Activated naive CD4-positive, alpha-beta T cell treated with anti-CD3 and anti-CD28 coated beads, Interleukin-2, amount 50 U/mL, for 72 hours (primary cell): ENCODE results near the gene MOB3C. TPM values are rescaled to one million over a fixed set of nuclear protein-coding genes. Genes with fewer than 3 reads are reported as not detected.

Source experiments
- ATAC-seq, 2 donors: fragments of 150-1000 bp; cut with Tn5 transposase; 2 replicates each; pipeline ENCODE4 v1.10.0; 2021; ENCODE audit warnings: mild to moderate bottlenecking in 2 of 2, moderate library complexity in 2 of 2
- DNase-seq, 2 donors: peaks; one replicate each; pipeline ENCODE4 v3.0.0; 2021 to 2022; ENCODE audit warnings: low spot score in 2 of 2
- H3K27ac Mint-ChIP-seq, 2 donors: one replicate each; pipeline ENCODE4 v1.8.0; 2022; ENCODE audit warnings: mild to moderate bottlenecking in 2 of 2, mixed read lengths in 2 of 2
- H3K36me3 Mint-ChIP-seq, 2 donors: one replicate each; pipeline ENCODE4 v1.8.0; 2022; ENCODE audit warnings: mixed read lengths in 2 of 2
- H3K9me3 Mint-ChIP-seq, 2 donors: one replicate each; pipeline ENCODE4 v1.8.0; 2022; ENCODE audit warnings: mixed read lengths in 2 of 2
- total RNA-seq, 2 donors: library from RNA; stranded (reverse); gene quantifications; one replicate each; pipeline ENCODE4 v1.2.3, GENCODE V29; 2022

Gene MOB3C
- total RNA-seq, 2 donors from 2014 or later: 11.1 to 12.8 TPM

DNA sequence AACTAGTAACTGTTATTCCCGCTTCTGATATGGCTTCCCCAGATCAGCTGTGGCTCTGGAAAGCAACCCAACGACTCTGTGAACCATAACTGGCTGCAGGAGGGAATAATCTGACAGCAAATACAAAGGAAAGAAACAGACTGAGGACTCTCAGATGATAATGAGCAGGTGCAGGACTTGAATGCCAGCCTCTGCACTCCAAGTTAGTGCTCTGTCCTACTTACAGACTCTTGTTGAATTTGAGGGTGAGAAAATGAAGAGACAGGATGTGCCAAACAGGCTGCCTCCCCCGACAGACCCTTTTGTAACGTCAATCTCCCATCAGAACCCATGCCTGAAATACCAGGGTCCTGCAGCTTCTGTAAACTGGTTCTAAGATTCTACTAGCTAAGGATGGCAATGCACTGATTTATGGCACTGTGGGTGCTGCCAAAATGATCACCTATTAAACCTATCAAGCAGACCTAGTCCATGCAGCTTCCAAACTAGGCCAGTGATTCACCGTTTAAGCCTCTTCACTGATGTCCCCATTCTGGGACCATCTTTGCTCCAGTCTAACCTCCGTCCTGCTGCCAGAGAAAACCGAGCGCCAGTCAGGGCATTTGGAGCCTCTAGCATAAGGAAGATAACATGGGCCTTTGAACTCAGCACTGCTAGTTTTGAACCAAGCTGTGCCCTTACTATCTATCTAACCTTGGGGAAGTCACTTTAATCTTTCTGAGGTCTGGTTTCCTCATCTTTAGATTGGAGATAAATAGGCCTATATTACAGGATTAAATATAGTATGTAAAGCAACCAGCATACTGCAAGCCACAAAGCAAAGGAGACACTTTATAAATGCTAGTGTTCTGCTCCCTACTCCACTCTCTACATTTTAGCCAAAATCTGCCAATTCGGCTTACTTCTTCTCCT, 17.3 kb downstream of the MOB3C start:
- H3K27ac Mint-ChIP-seq: no peak overlapping the region
- DNase-seq (no peak), ATAC-seq (no peak)
- H3K36me3 Mint-ChIP-seq: peaks cover 8 to 10% of the 10 kb centered on the region in 2 donors
- no peaks in the 10 kb centered on the region for H3K9me3 Mint-ChIP-seq

- H3K9me3 Mint-ChIP-seq: no peaks in the 10 kb centered on the region
- H3K27ac Mint-ChIP-seq: no peak overlapping the region
- DNase-seq: no peak
- H3K36me3 Mint-ChIP-seq: peaks cover 21 to 26% of the 10 kb centered on the region in 2 donors
- ATAC-seq: no peak
Observed at GRCh38 chr1:46596846-46597245, 19.8 kb downstream of the MOB3C start.

- no peak overlapping the region for H3K27ac Mint-ChIP-seq
- DNase-seq: no peak
- H3K9me3 Mint-ChIP-seq: no peaks in the 10 kb centered on the region
- ATAC-seq: no peak
- H3K36me3 Mint-ChIP-seq: peaks cover 20 to 26% of the 10 kb centered on the region in 2 donors
Observed at GRCh38 chr1:46596036-46596435, 20.6 kb downstream of the MOB3C start.

DNA sequence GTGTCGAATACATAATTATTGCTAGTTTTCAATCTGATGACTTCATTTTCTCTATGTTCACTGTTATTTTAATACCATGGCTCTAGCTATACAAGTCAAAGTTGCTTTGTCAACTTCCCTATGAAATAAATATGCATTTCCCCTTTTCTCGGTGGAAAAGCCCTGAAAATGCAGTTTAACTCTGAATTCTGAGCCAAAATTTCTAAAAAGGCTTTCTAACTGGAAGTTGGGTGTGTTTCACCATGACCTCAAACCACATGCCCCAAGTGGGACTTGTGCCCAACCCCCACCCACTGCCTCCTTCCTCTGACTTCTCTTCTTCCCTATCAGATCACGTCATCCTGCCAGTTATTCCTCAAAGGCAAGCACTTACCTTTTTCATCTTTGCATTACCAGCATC, 21.5 kb downstream of the MOB3C start:
- peaks cover 23 to 35% of the 10 kb centered on the region in 2 donors for H3K36me3 Mint-ChIP-seq
- ATAC-seq (no peak), DNase-seq (no peak)
- peak overlapping the region in 1 of 2 donors; percentile 46 for H3K27ac Mint-ChIP-seq
- H3K9me3 Mint-ChIP-seq: no peaks in the 10 kb centered on the region

- no peaks in the 10 kb centered on the region for H3K9me3 Mint-ChIP-seq
- no peak for ATAC-seq
- no peak overlapping the region for H3K27ac Mint-ChIP-seq
- DNase-seq: no peak
- H3K36me3 Mint-ChIP-seq: peaks cover 34 to 45% of the 10 kb centered on the region in 2 donors
Observed at GRCh38 chr1:46594063-46594462, 22.5 kb downstream of the MOB3C start.

DNA sequence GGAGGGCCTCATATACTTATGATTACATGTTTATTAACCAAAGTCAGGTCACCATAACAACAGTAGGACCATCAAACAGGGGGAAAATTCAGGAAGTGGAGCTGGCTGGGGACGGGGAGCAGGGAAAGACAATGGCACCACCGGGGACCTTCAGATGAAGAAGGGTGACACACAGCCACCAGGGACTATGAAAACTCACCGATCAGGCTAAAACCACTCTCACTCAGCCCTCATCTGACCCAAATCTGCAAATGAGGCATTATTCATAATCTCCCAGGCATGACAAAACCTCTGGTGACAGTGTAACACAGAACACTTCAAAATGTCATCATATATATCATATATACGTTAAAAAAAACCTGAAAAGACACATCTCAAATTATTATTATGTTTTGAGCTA, 23.8 kb downstream of the MOB3C start:
- Mint-ChIP-seq H3K9me3 (no peaks in the 10 kb centered on the region), H3K27ac (peak overlapping the region in 1 of 2 donors; percentile 56), H3K36me3 (peaks cover 37 to 49% of the 10 kb centered on the region in 2 donors)
- ATAC-seq: no peak
- no peak for DNase-seq

DNA sequence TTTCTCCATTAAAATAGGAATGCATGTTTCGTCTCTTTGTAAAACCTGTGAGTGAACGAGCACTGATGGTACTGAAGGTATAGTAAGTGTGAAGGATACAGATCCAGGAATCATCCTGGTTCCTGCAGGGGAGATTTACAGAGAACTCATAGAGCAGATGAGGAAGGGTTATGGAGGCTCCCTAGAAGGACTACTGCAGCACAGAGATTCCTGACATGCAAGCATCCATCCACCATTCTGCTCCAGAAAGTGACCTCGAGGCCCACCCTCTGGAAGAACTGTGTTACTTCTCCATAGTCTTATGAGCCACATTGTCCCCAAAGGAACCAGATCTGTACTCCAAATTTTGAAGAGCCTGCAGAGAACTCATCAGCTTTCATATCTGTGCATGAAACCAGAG, 27.1 kb downstream of the MOB3C start:
- Mint-ChIP-seq H3K9me3 (no peaks in the 10 kb centered on the region), H3K27ac (no peak overlapping the region), H3K36me3 (peaks cover 37 to 49% of the 10 kb centered on the region in 2 donors)
- DNase-seq: no peak
- no peak for ATAC-seq

DNA sequence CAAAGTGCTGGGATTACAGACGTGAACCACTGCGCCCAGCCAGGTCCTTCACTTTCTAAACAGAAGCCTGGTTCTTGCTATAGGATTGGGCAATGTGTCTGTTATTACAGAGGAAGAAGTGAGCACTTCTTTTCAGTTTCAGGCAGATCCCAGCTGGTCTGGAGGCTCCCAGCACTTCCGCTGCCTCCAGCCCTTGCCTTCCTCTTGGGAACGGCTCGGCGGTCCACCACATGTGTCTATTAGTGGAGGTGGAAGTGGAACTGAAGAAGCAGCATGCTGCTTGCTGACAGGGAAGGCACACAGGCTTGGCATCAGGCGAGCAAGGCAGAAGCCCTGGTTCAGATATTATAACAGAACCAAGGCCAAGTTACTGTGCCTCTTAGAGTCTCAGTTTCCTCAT, 29.5 kb downstream of the MOB3C start:
- H3K9me3 Mint-ChIP-seq: no peaks in the 10 kb centered on the region
- ATAC-seq (no peak), DNase-seq (no peak)
- H3K36me3 Mint-ChIP-seq: peaks cover 26 to 33% of the 10 kb centered on the region in 2 donors
- peak overlapping the region in 1 of 2 donors; percentile 60 for H3K27ac Mint-ChIP-seq

DNA sequence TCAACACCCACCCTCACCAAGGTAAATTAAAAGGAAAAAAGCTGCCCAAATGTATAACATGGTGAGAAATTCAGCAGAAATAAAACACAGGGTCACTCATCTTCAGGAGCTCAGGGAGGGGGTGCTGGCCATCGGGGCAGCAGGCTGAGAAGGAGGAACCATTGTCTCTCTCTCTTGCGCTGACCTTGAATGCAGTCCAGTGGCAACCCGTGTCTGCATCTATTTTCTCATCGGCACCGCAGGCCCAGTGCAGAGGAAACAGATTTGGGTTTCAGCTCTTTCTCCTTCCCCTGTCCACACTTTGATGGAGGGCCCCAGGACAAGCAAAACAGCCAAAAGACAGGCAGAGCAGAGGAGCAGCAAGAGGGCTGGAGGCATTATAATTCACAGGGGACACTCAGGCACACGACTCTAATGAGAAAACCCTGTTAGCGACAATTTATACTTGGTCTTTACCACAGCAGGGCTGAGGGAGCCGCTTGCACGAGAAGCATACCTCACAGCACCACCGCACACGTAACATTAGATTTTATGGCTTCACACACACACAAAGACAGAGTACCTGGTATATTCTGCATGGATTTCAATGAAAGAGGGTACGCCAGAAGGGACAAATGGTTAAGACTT, 31.2 kb downstream of the MOB3C start:
- ATAC-seq (no peak), DNase-seq (no peak)
- Mint-ChIP-seq H3K9me3 (no peaks in the 10 kb centered on the region), H3K27ac (no peak overlapping the region), H3K36me3 (peaks cover 14 to 23% of the 10 kb centered on the region in 2 donors)

DNA sequence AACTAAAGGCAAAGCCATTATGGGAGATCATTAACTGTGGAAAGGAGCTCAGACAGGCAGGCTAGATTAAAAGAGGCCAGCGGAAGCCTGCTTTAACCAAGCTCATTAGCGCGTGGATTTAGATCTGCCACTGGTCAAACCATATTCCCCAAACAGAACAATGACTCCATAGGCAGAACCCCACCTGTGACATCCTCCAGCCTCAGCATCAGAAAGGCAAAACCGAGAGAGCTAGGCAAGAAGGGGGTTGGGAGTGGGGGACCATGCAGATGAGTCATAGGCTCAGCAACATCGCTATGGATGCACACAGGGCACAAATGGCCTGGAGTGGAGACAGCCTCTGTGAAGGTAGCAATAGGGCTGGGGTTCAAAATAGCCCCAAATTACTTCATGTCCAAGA, 33.1 kb downstream of the MOB3C start:
- DNase-seq (no peak), ATAC-seq (no peak)
- Mint-ChIP-seq H3K27ac (peak overlapping the region in 1 of 2 donors; percentile 65), H3K9me3 (no peaks in the 10 kb centered on the region), H3K36me3 (peaks cover 0 to 14% of the 10 kb centered on the region in 2 donors)

GRCh38 chr1:46582972-46583371, 33.6 kb downstream of the MOB3C start:
- peaks cover 0 to 16% of the 10 kb centered on the region in 2 donors for H3K36me3 Mint-ChIP-seq
- H3K9me3 Mint-ChIP-seq: no peaks in the 10 kb centered on the region

DNA sequence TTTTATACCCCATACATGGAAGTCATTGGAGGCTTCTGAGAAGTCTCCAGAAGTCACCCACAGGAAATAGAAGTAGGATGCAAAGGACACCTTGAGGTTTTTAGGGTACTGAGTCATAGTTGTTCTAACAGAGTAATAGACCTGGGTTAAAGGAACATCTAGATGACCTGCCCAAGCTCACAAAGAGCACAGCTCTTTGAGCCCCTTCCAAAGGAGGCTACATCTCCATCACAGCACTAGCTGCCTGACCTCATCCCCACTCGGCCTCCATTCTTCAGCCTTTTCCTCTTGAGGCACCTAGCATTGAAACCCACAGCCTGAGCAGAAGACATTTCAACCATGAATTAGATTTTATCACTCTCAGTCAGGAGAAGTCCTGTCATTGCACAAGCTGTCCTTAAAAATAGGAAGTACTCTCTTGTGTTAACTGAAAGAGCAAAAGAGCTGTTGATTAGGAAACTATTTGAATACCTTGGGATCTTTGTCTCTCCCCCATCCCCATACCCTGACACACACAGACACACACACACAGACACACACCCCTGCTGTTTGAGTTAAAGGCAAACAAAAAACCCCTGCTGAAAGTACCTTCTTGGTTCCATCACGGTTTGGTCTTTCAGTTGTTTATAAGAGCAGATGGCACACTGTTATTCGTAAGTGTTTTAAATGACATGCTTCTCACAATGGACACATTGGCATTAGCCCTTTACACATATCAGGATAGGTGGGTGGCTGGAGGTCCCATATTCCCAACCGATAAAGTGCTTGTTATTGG, 34.7 kb downstream of the MOB3C start:
- Mint-ChIP-seq H3K9me3 (no peaks in the 10 kb centered on the region), H3K27ac (peak overlapping the region; percentile 65 to 82), H3K36me3 (peaks cover 0 to 19% of the 10 kb centered on the region in 2 donors)
- no peak for DNase-seq
- peak; percentile 95 to 97 for ATAC-seq

More at GRCh38 chr1:46582972-46583371, 33.6 kb downstream of the MOB3C start:
- no peak for DNase-seq
- H3K27ac Mint-ChIP-seq: peak overlapping the region; percentile 33 to 65
- ATAC-seq: no peak

- H3K9me3 Mint-ChIP-seq: no peaks in the 10 kb centered on the region
- peaks cover 0 to 19% of the 10 kb centered on the region in 2 donors for H3K36me3 Mint-ChIP-seq
- DNase-seq: no peak
- H3K27ac Mint-ChIP-seq: peak overlapping the region; percentile 29 to 65
- no peak for ATAC-seq
Observed at GRCh38 chr1:46580140-46580903, 36.3 kb downstream of the MOB3C start.

DNA sequence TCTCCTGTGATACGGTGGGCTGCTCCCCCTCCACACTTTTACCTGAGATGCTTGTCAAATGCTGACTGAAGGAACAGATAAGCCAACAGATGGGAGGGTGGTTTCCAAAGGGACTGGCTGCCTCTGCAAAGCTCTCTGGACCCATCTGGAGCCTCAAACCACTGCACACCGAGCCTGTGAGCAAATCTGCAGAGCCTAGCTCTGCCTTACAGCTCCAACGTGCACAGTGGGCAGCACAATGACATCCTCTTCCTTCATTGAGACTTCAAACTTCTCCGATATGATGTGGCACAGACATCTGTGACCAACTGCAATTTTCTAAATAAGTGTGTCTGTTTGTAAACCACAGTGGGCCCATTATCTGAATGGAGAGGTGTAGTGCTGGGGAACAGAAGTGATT, 38.9 kb downstream of the MOB3C start:
- H3K36me3 Mint-ChIP-seq: peaks cover 0 to 19% of the 10 kb centered on the region in 2 donors
- no peaks in the 10 kb centered on the region for H3K9me3 Mint-ChIP-seq
- ATAC-seq: no peak
- no peak for DNase-seq
- no peak overlapping the region for H3K27ac Mint-ChIP-seq

- Mint-ChIP-seq H3K9me3 (no peaks in the 10 kb centered on the region), H3K27ac (peak overlapping the region in 1 of 2 donors; percentile 45), H3K36me3 (peaks cover 0 to 19% of the 10 kb centered on the region in 2 donors)
- no peak for DNase-seq
- no peak for ATAC-seq
Observed at GRCh38 chr1:46576596-46576995, 40.0 kb downstream of the MOB3C start.

DNA sequence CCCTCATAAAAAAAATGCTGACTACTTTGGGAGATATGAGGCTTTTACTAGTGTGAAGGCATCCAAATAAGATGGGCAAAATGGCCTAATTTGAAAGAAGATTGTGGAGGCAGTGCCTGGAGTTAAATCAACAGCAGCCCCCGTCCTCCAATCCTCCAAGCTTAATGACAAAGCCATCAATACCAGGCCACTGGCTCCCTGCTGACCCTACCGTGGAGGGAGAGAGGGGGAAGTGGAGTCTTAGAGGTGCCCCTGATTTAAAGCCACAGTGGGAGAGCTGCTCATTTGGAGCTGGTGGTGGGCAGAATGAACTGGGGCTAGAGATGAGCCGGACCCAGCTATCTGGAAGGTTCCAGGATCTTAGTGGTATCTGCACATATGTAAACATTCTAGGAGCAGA, 40.8 kb downstream of the MOB3C start:
- no peak for DNase-seq
- no peak for ATAC-seq
- H3K9me3 Mint-ChIP-seq: no peaks in the 10 kb centered on the region
- H3K36me3 Mint-ChIP-seq: peaks cover 0 to 16% of the 10 kb centered on the region in 2 donors
- H3K27ac Mint-ChIP-seq: peak overlapping the region in 1 of 2 donors; percentile 74
